Stimulated activated naive CD4-positive, alpha-beta T cell (primary cell): ENCODE measurements around the gene VAMP5.
A peak's percentile ranks its signal among the peaks of the same experiment; 100 is the strongest.
"Not testable (repeated sequence)": the region's sequence is repeated elsewhere in the genome, so short reads cannot be mapped to it uniquely, and the experiment has no call there.

ENCODE experiments used
- DNase-seq, 6 experiments: peaks; one replicate each; lab custom pipeline; 2025; lab: John Stamatoyannopoulos, UW

Gene VAMP5

GRCh38 chr2:85550486-85550885 is 33.7 kb upstream of the VAMP5 start:
- no peak for DNase-seq

GRCh38 chr2:85551698-85552678 is 32.2 kb upstream of the VAMP5 start:
- peak; percentile 75 to 93 (median 84) for DNase-seq

- DNase-seq: no peak
Measured at GRCh38 chr2:85553184-85553583, 31.0 kb upstream of the VAMP5 start.

- DNase-seq: no peak
Measured at GRCh38 chr2:85554980-85555612, 29.1 kb upstream of the VAMP5 start.

GRCh38 chr2:85557130-85557529 is 27.1 kb upstream of the VAMP5 start:
- DNase-seq: no peak

GRCh38 chr2:85558160-85558559 is 26.1 kb upstream of the VAMP5 start:
- DNase-seq: no peak

- not testable (repeated sequence) for DNase-seq
Measured at GRCh38 chr2:85560403-85560726, 23.9 kb upstream of the VAMP5 start.

GRCh38 chr2:85560812-85561279 is 23.4 kb upstream of the VAMP5 start:
- DNase-seq: no peak

- peak; percentile 88 to 93 (median 90) for DNase-seq
Measured at GRCh38 chr2:85561280-85562212, 22.7 kb upstream of the VAMP5 start, which contains the start of gene GGCX. Gene GGCX, minus strand, starts transcription at chr2:85561493. Its CDS starts 65 bp downstream, at chr2:85561428.

- no peak for DNase-seq
Measured at GRCh38 chr2:85564144-85564563, 20.1 kb upstream of the VAMP5 start.

GRCh38 chr2:85566265-85566664 is 18.0 kb upstream of the VAMP5 start:
- DNase-seq: no peak

- no peak for DNase-seq
Measured at GRCh38 chr2:85575739-85576138, 8.5 kb upstream of the VAMP5 start.

GRCh38 chr2:85577063-85577385 is 7.2 kb upstream of the VAMP5 start:
- DNase-seq: no peak

- peak in 5 of 6 experiments; percentile 25 to 60 (median 45) for DNase-seq
Measured at GRCh38 chr2:85577386-85578242, 6.6 kb upstream of the VAMP5 start, which contains the start of gene VAMP8. Gene VAMP8, plus strand, starts transcription at chr2:85577586. Its CDS starts 61 bp downstream, at chr2:85577647.

- peak in 2 of 6 experiments; percentile 8 to 33 for DNase-seq
Measured at GRCh38 chr2:85578243-85579180, 5.7 kb upstream of the VAMP5 start.

- no peak for DNase-seq
Measured at GRCh38 chr2:85579266-85579935, 4.8 kb upstream of the VAMP5 start.

GRCh38 chr2:85580206-85580605 is 4.0 kb upstream of the VAMP5 start:
- no peak for DNase-seq

GRCh38 chr2:85582492-85582891 is 1.7 kb upstream of the VAMP5 start:
- no peak for DNase-seq
